DMS153 treated with DMSO at 0.1 percent for 48 hours (cell line): ENCODE data around the gene PTPRT.
"Not testable (repeated sequence)": the region's sequence is repeated elsewhere in the genome, so short reads cannot be mapped to it uniquely, and the experiment has no call there.

Source experiments
- DNase-seq: peaks from one replicate; lab custom pipeline; 2025; ENCODE audit not compliant: unreplicated experiment; lab: John Stamatoyannopoulos, UW

PTPRT gene

DNA sequence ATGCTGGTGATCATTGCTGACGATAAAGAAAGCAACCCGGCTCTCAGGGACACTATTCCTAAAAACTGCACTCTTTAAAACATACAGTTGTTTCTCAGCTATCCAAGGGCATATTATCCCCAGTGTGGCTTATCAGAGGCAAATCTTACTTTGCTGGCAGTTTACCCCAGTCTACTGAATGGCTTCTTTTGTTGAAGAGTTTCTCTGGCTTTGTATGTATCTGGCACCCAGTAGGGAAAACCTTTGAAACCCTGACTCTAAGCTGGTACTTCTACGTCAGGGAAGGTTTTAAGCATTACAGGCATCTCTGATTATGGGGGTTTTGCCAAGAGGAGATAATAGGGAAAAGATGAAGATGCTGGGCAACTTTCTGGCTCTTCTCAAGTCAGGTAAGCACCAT is 933.9 kb downstream of the PTPRT start:
- no peak for DNase-seq

DNA sequence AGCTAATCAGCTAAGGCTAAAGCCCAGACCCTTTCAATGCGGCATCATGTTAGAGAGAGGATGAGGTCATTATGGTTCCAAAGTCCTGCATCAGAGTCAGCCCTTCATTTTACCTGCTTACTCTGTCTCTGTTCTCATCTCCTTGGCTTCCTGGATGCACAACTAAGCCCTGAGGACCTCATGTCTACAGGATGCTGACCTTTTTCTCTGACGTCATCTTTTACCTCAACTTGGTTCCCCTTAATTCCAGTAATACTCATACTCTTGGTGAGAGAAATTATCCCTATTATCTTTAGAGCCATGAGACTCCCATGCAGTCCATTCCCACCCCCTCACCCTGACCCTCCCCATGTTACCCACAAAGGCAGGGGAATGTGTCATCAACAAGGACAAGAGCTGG is 935.0 kb downstream of the PTPRT start:
- DNase-seq, result no peak

DNA sequence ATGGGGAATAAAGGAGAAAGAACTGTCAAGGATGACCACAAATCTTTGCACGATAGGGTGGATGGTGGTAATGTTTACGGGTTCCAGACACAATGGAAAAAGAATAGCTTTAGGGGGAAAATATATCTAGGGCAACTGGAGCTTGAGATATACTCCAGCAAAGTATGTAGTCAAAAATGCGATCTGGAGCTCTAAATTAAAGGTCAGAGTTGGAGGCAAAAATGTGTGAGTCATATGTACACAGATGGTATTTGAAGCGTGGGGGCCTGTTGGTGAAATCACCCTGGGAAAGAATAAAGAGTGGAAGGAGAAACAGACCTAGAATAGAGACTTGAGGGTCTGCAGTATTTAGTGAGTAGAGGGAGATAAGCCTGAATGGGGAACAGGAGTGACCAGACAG is 937.6 kb downstream of the PTPRT start:
- no peak for DNase-seq

DNA sequence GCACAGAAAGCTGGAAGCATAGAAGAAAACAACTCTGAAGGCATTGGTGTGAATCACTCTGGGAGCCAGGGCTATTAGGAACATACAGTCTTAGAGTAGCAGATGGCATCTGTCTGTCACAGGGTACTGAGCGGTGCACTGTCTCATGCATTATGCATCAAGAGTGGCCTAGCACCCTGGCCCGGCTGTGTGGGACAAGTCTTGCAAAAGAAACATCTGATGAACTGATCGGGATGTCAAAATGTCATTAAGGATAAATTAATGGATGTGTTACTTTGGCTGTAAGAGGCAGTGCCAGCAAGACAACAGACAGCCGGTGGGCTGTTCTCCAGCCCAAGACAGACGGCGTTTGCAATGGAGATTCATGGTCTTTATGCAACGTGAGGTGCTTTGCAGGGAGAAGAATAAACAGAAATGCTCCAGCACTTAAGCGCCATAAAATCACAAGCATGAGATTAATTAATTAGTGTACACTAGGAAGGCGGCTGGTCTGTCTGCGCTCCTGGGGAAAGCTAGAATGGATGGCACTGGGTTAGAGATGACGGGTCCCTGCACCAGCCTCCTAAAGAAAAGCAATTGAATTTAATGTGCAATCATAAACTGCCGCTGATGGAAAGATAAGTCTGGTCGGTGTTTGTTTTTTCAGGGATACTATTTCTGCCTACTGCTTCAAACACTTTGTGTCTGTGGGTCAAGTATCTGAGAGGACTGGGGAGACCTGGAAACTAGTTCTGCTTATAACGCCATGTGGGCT is 970.9 kb downstream of the PTPRT start:
- peak; percentile 80 for DNase-seq

DNA sequence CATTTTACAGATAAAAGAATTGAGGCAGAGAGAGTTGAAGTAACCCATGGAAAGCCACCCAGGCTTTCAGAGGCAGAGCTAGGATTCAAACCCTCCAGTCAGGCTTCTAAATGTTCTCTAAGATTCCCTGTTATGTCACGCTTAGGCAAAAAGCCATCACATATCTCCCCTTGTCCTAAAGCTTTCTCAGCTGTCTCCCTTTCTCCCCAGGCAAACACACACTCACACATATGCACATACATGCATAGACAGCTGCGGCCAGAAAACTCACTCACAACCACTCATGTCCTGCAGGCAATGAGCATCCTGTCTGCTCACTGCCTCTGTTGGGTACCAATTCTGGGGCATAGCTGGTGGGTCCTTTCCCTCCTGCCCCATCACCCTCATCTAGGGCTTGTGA is 975.6 kb downstream of the PTPRT start:
- no peak for DNase-seq

DNA sequence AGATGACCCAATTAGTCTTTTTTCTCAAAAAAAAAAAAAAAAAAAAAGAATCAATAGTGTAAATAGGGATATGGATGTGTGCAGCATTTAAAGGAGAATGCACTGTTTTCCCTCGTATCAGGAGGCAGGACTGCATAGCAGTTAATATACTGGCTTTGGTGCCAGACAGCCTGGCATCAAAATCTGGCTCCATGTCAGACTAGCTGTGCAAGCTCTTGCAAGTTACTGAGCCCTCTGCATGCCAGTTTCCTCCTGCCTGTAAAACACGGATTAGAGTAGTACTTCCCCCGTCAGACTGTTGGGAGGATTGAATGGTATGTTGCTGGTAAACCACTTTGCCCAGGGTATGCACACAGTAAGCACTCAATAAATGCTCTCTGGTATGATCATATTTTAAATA is 977.3 kb downstream of the PTPRT start:
- DNase-seq, result no peak

DNA sequence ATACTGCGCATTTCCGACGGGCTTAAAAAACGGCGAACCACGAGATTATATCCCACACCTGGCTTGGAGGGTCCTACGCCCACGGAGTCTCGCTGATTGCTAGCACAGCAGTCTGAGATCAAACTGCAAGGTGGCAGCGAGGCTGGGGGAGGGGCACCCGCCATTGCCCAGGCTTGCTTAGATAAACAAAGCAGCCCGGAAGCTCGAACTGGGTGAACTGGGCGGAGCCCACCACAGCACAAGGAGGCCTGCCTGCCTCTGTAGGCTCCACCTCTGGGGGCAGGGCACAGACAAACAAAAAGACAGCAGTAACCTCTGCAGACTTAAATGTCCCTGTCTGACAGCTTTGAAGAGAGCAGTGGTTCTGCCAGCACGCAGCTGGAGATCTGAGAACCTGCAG is 983.1 kb downstream of the PTPRT start:
- DNase-seq, result not testable (repeated sequence)

DNA sequence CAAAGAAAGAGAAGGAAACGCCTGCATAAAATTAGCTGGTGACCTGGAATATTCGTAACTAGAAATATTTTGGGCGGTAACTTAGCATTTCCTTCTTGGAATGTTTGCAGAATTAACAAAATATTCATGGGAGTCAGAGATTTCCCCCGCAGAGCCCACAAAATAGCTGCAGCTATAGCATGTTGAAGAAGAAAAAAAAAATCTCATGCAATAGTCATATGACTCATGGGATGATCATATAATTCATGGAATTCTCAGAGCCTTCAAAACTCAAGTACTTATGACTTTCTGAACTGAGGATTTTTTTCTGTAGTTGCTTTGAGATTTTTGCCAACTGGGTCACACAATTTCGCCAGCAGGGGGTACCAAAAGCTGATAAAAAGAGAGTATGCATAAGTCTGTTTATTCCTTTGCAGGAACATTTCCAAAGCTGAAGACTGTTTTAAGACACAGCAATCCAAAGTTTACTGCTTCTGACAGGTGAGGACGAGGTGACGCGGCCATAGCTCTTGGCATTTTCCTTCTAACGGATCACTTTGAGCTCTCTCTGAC is 985.5 kb downstream of the PTPRT start:
- DNase-seq, result no peak

DNA sequence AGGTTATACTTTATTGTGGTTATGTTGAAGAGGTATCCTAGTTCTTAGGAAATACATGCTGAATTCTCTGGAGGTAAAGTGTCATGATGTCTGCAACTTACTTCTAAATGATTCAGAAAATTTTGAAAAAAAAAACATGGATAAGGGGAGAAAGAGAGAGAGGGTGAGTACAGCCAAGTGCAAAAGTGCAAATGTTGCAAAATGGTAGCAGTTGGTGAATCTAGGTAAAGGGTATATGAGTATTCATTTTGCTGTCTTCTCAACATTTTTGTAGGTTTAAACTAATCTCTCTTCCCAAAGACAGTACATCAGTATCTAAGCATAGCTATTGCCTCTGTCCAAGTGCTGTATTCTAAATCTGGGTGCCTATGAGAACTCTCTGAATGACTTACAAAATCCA is 992.1 kb downstream of the PTPRT start:
- DNase-seq, result no peak

DNA sequence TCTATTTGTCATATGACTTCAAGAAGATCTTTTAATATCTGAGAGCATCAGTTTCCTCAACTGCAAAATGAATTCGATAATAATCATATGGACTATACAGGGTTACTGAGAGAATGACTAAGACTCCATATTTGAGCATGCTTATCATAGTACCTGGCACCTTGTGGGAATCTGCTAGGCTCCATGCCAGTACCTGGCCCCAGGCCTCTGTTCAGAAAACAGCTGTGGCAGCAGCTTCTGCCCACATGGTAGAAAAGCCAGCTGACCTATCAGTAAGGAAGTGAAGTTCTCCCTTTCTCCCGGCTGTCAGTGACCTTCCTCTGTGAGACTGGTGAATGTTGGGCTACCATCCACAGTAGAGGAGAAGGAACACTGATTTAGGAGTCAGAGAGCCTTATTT is 996.6 kb downstream of the PTPRT start:
- no peak for DNase-seq

DNA sequence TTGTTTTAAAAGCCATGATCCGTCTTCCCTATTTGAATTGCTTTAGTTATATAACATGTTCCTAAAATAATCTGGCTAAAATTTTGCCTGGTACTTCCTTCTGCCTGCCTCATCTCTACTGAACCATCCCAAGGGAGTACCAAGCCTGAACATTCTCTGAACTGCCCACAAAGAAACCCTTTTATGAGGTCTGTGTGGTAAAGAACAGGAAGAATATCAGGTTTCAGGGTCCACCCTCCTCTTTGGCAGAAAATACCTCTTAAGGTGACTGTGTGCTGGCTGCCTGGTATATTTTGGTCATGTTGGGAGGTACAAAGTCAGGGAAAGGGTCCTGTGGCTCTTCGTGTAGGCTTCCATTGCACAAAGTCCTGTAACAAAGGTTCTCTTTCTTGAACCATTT is 997.4 kb downstream of the PTPRT start:
- DNase-seq, result peak; percentile 34

DNA sequence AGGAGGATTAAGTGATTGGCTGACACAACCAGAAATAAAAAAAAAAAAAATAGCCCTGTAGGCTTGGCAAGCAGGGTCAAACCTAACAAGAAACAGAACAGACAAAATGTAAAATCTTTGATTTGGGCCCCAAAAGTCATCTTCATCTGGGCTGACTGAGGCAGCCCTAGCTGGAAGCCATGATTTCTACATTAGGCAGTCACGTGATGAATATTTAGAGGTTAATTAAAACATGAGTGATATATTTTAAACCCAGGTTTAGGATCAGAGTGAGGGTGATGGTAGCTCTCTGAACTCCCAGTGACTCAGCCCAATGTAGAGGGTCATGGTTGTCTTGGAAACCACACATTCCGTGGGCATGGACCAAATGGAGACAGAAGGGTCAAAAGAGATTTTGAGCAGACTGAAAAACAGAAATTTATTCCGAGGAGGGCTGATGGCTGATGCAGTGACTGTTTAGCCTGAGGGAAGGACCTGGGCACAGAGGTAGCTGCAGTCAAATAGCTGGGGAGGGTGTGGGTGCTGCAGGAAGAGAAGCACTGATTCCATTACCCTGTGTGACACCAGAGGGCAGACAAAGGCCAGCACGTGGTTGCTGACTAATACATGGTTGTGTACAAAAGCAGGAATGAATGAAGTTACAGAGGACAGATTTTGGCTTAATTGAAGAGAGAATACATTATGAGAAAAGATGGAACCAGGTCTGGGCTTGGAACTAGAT is 998.4 kb downstream of the PTPRT start:
- DNase-seq, result no peak

DNA sequence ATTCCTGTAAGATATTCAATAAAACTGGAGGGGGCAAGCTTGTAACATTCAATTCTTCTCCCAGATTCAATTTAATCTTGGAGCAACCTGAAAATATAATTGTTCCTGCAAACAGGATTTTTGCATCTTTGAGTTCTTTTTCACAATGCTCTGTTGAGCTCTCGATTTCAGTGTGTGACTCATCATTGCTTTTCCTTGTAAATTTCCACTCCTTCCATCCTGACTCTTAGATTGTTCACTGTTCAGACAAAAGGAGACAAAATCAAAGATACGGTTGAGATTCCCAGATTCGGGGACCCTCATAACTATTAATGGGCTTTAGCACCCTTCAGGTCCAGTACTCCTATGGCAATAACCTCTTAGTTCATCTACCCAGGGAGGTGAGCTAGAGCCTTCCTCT is 999.6 kb downstream of the PTPRT start:
- no peak for DNase-seq

DNA sequence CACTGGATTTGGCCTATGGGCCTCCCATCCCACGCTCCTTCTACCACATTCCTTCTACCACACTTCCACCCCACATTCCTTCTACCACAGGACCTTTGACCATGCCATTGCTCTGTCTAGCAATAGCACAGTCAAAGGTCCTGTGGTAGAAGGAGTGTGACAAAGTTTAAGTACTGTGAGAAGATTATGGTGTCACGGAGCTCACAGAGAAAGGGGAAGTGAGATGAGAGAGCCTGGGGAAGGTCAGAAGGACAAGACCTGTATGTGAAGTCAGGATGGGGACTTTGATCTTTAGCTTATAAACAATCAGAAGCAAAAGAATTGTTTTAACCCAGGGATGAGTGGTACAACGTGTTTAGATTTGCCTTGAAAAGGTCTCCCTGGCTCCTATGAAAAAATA is 1003.4 kb downstream of the PTPRT start:
- no peak for DNase-seq

DNA sequence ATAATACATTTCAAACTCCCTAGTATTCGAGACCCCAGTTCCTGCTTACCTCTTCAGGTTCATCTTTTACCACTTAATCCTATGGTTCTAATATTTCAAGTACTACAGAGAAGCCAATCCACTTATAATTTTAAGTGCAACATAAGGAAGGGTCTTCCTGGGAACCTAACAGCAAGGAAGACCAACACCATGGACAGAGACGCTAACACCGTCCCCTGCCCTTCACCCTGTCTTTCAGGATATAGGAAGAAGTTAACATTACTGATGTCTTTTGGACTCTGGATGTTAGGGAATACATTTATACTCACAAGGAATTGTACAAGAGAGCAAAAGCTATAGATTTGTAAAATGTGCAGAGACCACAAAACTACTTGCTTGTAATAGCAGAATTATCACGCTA is 1006.6 kb downstream of the PTPRT start:
- no peak for DNase-seq

DNA sequence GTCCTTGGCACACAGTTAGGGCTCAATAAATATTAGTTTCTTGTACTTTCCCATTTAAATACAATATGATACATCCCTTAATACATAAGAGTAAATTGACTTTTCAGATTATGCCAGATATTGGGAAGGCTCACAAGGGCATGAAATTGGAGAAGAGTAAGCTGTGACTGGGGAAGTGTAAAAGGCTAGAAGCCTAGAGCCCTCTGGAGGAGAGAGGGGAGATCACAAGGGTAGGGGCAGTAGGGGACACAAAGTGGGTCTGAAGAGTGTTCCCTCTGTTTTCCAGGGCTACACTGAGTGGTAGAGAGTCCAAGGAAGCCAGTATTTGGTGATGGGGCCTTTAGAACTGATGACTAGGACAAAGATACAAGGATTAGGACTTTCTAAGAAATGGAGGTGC is 1008.6 kb downstream of the PTPRT start:
- no peak for DNase-seq

DNA sequence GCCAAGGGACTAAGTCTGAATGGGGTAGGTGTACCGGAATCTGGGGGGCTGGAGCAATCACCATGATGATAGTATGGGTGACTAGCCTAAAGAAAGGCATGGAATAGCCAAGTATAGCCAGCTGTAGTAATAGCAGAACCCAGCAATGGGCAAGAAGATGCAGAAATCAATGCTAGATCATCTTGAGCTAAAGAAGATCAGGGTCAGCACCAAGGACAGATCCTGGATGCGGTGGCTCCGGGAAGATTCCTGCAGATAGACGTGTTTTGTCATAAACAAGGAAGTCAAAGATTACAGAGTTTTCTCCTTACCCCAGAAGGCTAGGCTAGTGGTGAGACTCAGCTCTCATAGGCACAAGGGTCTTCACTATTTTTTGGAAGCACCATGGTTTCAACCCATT is 1009.9 kb downstream of the PTPRT start:
- no peak for DNase-seq

DNA sequence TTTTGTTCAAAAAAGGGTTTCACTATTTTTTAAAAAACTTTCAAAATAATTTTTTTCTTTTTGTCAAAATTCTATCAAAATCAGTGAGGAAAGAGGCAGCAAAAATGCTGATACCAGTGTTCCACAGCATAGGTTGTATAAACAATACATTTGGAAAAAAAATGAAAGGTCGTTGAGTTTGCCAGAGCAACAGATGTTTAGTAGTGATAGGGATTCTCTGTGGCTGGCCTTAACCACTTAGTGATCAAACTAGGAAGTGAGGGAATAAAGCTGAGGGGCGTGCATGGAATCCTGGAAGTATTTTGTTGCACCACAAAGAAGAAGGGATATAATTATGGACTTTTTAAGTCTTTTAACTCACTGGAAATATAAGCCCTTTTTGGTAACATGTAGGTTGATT is 1016.3 kb downstream of the PTPRT start:
- no peak for DNase-seq

DNA sequence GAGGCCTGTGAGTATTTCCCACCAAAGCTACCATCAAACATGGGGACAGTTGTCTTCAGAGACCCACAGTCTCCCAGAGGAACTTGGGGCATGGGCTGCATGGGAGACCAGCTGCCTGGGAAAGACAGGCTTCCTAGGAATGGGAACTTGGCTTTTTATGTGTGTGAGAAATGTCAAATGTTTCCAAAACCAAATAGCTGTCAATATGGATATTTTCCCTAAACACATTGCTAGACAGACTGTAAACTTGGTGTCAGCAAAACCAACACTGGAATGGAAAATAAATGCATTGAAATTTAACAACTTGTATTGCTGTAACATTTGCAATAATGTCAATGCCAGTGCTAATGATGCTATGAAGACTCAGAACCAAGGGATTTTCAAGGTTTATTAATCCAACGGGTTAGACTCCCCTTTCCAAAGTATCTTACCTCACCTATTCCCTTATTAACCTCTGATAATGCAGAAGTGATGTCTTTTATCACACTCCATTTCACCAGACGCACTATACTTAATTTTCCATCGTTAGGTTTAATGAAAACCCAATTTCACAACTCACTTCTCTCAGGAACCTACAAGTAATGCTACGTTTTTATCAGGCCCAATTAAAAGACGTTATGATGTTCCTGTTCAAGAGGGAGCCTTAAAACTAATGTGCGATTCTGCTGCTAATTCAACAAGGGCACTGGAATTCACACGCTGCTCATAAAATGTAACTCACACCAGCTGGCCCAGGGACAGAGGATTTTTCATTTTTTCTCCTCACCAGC is 1025.4 kb downstream of the PTPRT start:
- DNase-seq, result no peak

DNA sequence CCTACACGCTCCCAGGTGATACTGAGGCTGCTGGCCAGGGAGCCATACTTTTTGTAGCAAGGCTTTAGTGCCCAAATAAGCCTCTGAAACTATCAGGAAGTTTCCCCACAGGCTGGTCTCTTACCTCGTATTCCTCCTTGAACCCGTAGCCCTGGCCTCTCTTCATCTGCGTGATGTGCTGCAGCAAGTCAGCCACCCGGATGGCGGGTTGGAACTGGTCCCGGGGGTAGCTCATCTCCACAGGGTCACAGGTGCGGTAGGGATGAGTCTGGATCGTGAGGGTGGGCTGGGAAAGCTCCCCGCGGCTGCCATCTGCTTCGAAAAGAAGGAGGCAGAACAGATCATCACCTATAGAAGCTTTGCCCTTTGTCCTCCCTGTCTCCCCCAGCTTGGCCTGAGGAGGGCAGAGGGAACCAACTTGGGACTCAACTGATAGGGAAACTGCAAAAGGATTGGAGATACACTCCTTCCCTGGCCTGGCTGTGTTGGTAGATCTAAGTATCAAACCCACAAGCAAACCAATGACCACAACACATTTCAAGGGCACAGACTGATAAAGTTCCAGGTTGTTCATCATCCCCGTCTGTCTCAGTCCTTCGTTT is 1028.4 kb downstream of the PTPRT start:
- DNase-seq, result no peak

DNA sequence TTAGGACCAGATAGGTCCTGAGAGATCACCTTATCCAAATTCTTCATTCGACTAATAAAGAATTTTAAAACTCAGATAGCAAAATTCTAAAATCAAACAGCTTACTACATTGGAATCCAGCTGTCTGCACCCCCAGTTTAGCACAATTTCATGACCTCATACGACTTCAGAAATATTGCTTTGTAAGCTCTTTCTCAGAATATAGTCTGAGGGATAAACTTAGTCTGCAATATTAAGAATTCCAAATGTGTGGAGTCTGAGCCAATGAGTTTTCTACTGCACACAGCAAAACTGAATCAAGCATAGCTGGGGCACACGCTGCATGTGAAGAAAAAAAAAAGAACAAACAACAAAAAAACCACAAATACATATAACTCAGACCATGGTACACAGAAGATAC is 1029.9 kb downstream of the PTPRT start:
- DNase-seq, result no peak
